ENCODE data around the gene CUX1.
"Not testable (repeated sequence)": the region's sequence is repeated elsewhere in the genome, so short reads cannot be mapped to it uniquely, and the experiment has no call there.

The CUX1 gene

GRCh38 chr7:102012941-102013461, 195.6 kb downstream of the CUX1 start:
- peak; percentile 31 for DNase-seq (ENCODE audit: low read depth, low spot score)
- in situ Hi-C loops (cut with HindIII; ENCODE audit: low sequenced_read_pairs) = no loop called here
- no peak overlapping the region for H3K4me3 ChIP-seq (ENCODE audit: low read depth, low read length)
- no peak for TF ChIP-seq CTCF (IDR thresholded peaks at IDR 0.05; ENCODE audit: low read depth, low read length)

GRCh38 chr7:102018876-102019275, 201.4 kb downstream of the CUX1 start:
- no peak for TF ChIP-seq CTCF (IDR thresholded peaks at IDR 0.05; ENCODE audit: low read depth, low read length)
- in situ Hi-C loops (cut with HindIII; ENCODE audit: low sequenced_read_pairs) = no loop called here
- DNase-seq (ENCODE audit: low read depth, low spot score) = no peak
- H3K4me3 ChIP-seq (ENCODE audit: low read depth, low read length) = no peak overlapping the region

GRCh38 chr7:102019461-102019860, 202.0 kb downstream of the CUX1 start:
- no peak for DNase-seq (ENCODE audit: low read depth, low spot score)
- in situ Hi-C loops (cut with HindIII; ENCODE audit: low sequenced_read_pairs) = no loop called here
- no peak for TF ChIP-seq CTCF (IDR thresholded peaks at IDR 0.05; ENCODE audit: low read depth, low read length)
- H3K4me3 ChIP-seq (ENCODE audit: low read depth, low read length) = no peak overlapping the region

DNA sequence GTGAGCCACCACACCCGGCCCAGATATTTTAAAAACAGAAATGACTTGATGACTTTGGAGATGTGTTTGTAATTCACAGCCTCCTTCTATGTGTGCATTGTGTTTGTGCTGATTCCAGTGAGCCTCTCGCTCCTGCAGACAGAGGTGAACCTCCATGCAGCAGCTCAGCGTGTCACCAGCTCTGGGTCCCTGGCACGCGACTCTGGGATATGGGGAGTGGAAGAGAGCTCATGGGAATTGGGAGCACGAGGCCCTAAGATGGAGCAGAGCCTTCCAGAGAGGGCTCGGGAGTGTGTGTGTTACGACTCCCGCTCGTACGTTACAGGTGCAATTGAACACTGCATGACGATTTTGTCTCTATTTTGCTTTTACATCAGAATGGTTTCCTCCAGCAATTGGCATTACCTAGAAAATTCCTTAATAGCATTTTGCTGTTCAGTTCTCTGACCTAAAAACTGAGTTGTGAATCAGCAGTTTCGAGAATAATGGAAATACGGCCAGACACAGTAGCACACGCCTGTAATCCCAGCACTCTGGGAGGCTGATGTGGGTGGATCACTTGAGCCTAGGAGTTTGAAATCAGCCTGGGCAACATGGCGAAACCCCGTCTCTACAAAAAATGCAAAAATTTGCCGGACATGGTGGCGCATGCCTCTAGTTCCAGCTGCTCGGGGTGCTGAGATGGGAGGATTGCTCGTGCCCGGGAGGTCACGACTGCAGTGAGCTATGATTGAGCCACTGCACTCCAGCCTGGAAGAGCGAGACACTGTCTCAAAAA, 204.6 kb downstream of the CUX1 start:
- TF ChIP-seq CTCF (IDR thresholded peaks at IDR 0.05; ENCODE audit: low read depth, low read length) = no peak
- DNase-seq (ENCODE audit: low read depth, low spot score) = no peak
- H3K4me3 ChIP-seq (ENCODE audit: low read depth, low read length) = no peak overlapping the region
- in situ Hi-C loops (cut with HindIII; ENCODE audit: low sequenced_read_pairs) = no loop called here

- in situ Hi-C loops (cut with HindIII; ENCODE audit: low sequenced_read_pairs) = no loop called here
- no peak overlapping the region for H3K4me3 ChIP-seq (ENCODE audit: low read depth, low read length)
- TF ChIP-seq CTCF (IDR thresholded peaks at IDR 0.05; ENCODE audit: low read depth, low read length) = no peak
- no peak for DNase-seq (ENCODE audit: low read depth, low spot score)
Measured at GRCh38 chr7:102024005-102024768, 206.8 kb downstream of the CUX1 start.

DNA sequence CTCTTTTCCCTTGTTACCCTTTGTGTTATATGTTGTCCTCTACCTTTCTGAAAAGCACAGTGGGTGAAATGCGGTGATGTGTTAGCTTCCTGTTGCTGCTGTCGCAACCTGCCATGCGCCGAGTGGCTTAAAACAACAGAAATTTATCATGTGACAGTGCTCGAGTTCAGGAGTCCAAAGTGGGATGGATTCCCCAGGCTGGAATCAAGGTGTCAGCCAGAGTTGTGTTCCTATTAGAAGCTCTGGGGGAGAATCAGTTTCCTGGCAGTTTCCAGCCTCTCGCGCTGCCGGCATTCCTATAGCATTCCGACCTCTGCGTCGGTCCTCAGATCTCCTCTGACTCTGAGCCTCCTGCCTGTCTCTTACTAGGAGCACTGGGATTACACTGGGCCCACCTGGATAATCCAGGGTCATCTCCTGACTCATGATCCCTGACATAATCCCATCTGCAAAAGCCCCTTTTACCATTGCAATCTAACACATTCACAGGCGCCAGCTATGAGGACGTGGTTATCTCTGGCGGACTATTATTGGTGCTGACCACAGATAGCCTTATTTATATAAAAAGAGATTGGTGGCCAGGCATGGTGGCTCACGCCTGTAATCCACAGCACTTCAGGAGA, 207.5 kb downstream of the CUX1 start:
- H3K4me3 ChIP-seq (ENCODE audit: low read depth, low read length) = no peak overlapping the region
- TF ChIP-seq CTCF (IDR thresholded peaks at IDR 0.05; ENCODE audit: low read depth, low read length) = no peak
- in situ Hi-C loops (cut with HindIII; ENCODE audit: low sequenced_read_pairs) = no loop called here
- DNase-seq (ENCODE audit: low read depth, low spot score) = no peak

GRCh38 chr7:102025777-102026176, 208.4 kb downstream of the CUX1 start:
- H3K4me3 ChIP-seq (ENCODE audit: low read depth, low read length); in situ Hi-C loops (cut with HindIII; ENCODE audit: low sequenced_read_pairs); DNase-seq (ENCODE audit: low read depth, low spot score): not testable (repeated sequence)
